ENCODE results near the gene CALML5.

The CALML5 gene, protein sequence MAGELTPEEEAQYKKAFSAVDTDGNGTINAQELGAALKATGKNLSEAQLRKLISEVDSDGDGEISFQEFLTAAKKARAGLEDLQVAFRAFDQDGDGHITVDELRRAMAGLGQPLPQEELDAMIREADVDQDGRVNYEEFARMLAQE

DNA sequence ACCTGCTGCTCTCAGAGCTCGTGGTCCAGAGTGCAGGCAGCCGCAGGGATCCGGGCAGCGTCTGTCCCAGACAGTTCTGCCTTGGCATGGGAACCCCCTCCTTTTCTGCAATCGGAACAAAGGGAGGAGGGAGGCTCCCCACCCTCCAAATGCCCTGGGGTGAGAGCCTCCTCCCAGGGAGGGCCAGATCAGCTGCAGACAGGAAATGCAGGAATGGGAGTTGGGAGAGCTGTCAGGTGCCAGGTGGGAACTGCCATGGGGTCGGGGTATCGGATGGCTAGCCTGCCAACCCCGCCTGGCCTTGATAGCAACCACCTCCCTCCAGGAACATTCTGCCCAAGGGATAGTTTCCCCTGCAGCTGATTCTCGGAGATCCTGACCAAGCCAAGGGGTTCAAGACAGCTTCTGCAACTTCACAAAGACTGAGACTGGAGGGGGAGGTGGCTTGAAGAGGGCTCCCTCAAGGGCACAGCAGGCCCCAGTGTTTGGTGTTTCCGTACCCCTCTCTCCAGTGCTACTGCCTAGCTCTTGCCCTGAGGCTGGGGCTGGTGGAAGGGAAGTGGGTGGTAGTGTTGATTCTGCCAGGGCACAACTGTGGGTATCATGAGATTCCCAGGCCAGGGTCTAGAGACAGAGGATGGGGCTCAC is at the start of gene CALML5:
CALML5 (minus strand) TSS at position 78 of the 648 bp plus-strand sequence. CDS start 132 bp downstream, outside the sequence.
- DNase-seq = no peak

- no peak for DNase-seq
These were observed 48.7 kb upstream of the CALML5 start for GRCh38 chr10:5547931-5548660.

DNA sequence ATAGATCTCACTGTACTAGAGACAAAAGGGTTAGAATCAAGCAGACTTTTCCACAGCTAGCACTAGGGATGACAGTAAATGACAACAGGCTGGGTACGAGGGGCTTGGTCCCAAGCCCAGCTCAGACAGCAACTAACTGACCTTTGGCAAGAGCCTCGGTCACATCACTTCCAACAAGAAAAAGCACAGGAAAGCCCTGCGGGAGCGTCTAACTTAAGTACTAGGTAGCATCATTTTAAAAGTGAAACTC is 48.2 kb upstream of the CALML5 start:
- no peak for DNase-seq

- DNase-seq = peak; percentile 51
These were observed 47.7 kb upstream of the CALML5 start for GRCh38 chr10:5546891-5547680.

DNA sequence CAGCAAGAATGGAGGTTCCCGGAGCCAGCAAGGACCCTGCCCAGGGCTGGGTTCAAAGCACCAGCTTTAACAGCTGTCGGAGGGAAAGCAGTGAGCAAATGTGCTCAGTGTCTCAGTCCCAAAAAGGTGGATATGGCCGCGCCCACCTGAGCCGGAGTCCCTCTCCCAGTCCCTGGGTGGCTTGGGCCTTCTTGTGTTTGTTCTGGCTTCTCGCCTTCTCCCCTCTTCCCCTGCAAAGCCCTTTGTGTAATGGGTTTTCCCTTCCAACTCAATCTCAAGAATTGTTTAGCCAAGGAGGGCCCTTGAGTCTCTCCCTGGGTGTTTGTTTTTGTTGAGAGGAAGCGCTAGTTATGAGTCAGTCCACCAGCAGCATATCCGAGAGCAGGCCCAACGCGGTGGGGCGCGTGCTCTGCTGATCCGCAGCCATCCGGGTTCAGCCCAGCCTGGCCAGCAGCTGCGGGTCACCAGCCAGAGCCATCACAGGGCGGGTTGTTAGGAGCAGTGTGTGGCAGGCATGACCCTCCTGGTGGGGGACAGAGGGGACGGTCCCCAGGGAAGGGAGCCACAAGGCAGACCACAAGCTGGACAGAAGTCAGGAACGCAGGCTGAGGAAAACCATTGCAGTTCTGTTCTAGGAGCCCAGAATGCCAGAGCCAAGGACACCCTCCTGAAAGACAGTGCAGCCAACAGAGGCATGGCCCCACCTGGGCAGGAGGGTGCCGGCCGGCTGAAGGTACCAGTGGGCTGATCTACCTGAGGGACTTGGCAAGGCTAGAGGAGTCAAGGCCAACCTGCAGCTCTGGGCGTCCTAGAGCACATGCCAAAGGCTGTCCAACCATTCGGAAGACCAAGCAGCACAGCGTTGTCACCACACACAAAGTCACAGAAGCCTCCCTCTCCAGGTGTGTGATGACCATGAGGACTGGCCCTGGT is 46.7 kb upstream of the CALML5 start:
- no peak for DNase-seq

GRCh38 chr10:5545426-5545777 is 46.0 kb upstream of the CALML5 start:
- DNase-seq = no peak

DNA sequence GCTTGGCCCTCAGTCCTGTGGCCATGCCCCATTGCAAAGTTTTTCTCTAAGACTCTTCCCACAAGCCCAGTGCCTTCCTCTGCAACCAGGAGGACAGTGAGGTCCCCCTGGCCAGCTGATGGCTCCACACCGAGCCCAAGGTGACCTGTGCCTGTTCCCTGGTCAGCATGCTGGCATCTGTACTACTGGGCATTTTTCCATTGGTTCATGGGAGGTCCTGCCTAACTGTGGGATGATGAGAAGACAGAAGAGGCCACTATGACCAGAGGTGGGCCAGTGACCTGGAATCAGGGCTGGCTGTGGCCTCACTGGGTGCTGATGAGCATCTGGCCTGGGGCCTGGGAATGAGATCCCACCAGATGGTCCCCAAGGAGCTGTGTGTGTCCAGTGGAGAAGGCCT is 45.6 kb upstream of the CALML5 start:
- no peak for DNase-seq

GRCh38 chr10:5544216-5544805 is 44.9 kb upstream of the CALML5 start:
- no peak for DNase-seq

- no peak for DNase-seq
These were observed 44.3 kb upstream of the CALML5 start for GRCh38 chr10:5543623-5544022.

- no peak for DNase-seq
These were observed 42.7 kb upstream of the CALML5 start for GRCh38 chr10:5542100-5542499.

DNA sequence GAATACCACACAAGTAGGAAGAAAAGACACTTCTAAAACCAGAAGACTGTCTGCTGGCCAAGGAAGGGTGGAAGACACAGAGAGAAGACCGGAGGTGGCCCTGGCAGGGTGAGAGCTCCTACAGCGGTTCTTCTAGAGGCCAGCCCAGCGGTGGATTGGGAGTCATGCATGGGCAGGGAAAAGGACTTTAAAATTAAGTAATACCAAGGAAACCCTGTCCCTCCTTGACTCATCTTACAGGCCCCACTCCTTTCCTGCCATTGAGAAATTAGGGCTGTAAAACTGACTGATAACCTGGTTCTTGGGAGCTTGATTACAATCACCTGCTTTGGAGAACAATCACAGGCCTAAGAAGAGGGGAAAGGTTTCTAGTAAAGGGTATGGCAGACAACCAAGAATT is 41.5 kb upstream of the CALML5 start:
- DNase-seq = no peak

DNA sequence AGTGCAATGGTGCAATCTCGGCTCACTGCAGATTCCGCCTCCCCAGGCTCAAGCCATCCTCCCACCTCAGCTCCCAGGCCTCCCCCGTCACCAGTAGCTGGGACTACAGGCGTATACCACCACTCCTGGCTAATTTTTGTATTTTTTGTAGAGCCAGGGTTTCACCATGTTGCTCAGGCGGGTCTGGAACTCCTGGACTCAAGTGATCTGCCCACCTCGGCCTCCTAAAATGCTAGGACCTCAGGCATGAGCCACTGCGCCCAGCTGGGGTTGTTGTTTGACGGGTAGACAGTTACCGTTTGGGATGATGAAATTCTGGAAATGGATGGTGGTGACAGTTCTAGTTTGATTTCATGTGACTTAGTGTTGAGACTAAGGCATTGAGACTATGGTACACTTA is 40.7 kb upstream of the CALML5 start:
- no peak for DNase-seq

GRCh38 chr10:5538892-5539651 is 39.7 kb upstream of the CALML5 start:
- DNase-seq = no peak

GRCh38 chr10:5538446-5538845 is 39.1 kb upstream of the CALML5 start:
- DNase-seq = peak; percentile 20

DNA sequence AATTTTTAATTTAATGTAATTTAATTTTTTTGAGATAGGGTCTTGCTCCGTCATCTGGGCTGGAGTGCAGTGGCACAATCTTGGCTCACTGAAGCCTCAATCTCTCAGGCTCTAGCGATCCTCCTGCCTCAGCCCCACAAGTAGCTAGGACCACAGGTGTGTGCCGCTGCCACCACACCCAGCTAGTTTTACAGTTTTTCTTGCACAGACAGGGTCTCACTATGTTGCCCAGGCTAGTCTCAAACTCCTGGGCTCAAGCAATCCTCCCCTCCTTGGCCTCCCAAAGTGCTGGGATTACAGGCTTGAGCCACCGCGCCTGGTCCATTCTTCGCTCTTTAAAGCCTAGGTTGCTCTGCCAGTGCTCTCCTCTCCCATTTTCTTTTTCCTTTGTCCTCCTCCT is 38.3 kb upstream of the CALML5 start:
- DNase-seq = no peak

- DNase-seq = no peak
These were observed 37.2 kb upstream of the CALML5 start for GRCh38 chr10:5536486-5537081.

- no peak for DNase-seq
These were observed 35.8 kb upstream of the CALML5 start for GRCh38 chr10:5534880-5535856.

- DNase-seq = no peak
These were observed 34.9 kb upstream of the CALML5 start for GRCh38 chr10:5534051-5534821.

GRCh38 chr10:5533098-5533731 is 33.8 kb upstream of the CALML5 start:
- no peak for DNase-seq
